Fibroblast of upper back skin (primary cell): ENCODE data around the gene IGFL2.
"Not testable (repeated sequence)": the region's sequence is repeated elsewhere in the genome, so short reads cannot be mapped to it uniquely, and the experiment has no call there.

Source experiments
- DNase-seq: peaks from one replicate; pipeline ENCODE4 v3.0.0-alpha.2; 2013

The IGFL2 gene

GRCh38 chr19:46144756-46145155, 3.3 kb upstream of the IGFL2 start:
- DNase-seq = no peak

- DNase-seq = no peak
These were observed 785 bp upstream of the IGFL2 start for GRCh38 chr19:46147166-46147740.

- no peak for DNase-seq
These were observed 2.6 kb downstream of the IGFL2 start for GRCh38 chr19:46150606-46151005.

GRCh38 chr19:46155237-46155636, 7.2 kb downstream of the IGFL2 start:
- DNase-seq = no peak

- no peak for DNase-seq
These were observed 11.6 kb downstream of the IGFL2 start for GRCh38 chr19:46159418-46160232.

GRCh38 chr19:46160233-46160775, 12.3 kb downstream of the IGFL2 start:
- no peak for DNase-seq

- DNase-seq = not testable (repeated sequence)
These were observed 13.7 kb downstream of the IGFL2 start for GRCh38 chr19:46161642-46162257.

GRCh38 chr19:46162731-46163130, 14.7 kb downstream of the IGFL2 start:
- DNase-seq = no peak

GRCh38 chr19:46173886-46174480, 25.9 kb downstream of the IGFL2 start:
- no peak for DNase-seq

GRCh38 chr19:46176116-46176860, 28.2 kb downstream of the IGFL2 start:
- DNase-seq = no peak

- no peak for DNase-seq
These were observed 31.2 kb downstream of the IGFL2 start for GRCh38 chr19:46179076-46179759.

- peak; percentile 58 for DNase-seq
These were observed 32.8 kb downstream of the IGFL2 start for GRCh38 chr19:46180701-46181387.

GRCh38 chr19:46181388-46181779, 33.3 kb downstream of the IGFL2 start:
- DNase-seq = peak; percentile 49

- DNase-seq = no peak
These were observed 34.4 kb downstream of the IGFL2 start for GRCh38 chr19:46182476-46182875.

GRCh38 chr19:46184775-46185710, 37.0 kb downstream of the IGFL2 start:
- peak; percentile 86 for DNase-seq

GRCh38 chr19:46186101-46186716, 38.2 kb downstream of the IGFL2 start:
- no peak for DNase-seq

- DNase-seq = no peak
These were observed 38.7 kb downstream of the IGFL2 start for GRCh38 chr19:46186717-46187101.

- no peak for DNase-seq
These were observed 42.2 kb downstream of the IGFL2 start for GRCh38 chr19:46189971-46190888.

- DNase-seq = no peak
These were observed 43.3 kb downstream of the IGFL2 start for GRCh38 chr19:46191356-46191755.
